GM23338 (cell line): ENCODE measurements around the gene CELF2.

Experiments
- EZH2 ChIP-seq: fragments of 200-600 bp; sonication (generic); IDR thresholded peaks from one replicate; pipeline ENCODE4 v1.8.0; 2017; ENCODE audit warnings: antibody characterized with exemption, mild to moderate bottlenecking, low read depth; ENCODE audit not compliant: unreplicated experiment
- NANOG ChIP-seq: IDR thresholded peaks from 2 replicates; pipeline ENCODE4 v1.6.1; 2016; ENCODE audit warnings: antibody characterized with exemption, borderline replicate concordance
- POLR2AphosphoS5 ChIP-seq: IDR thresholded peaks from 2 replicates; pipeline ENCODE4 v1.6.1; 2016; ENCODE audit warnings: antibody characterized with exemption, low read depth
- TF ChIP-seq, protein P1 (sequence below), 2 experiments: fragments of 200-600 bp in 1 of 2; sonication (generic) in 1 of 2; conservative IDR thresholded peaks; 2 replicates each; pipeline versions ENCODE4 v1.5.1 to v1.6.1; 2016 to 2017; ENCODE audit warnings: antibody characterized with exemption in 2 of 2, low read depth in 2 of 2, mild to moderate bottlenecking in 2 of 2, moderate library complexity in 1 of 2

DNA sequence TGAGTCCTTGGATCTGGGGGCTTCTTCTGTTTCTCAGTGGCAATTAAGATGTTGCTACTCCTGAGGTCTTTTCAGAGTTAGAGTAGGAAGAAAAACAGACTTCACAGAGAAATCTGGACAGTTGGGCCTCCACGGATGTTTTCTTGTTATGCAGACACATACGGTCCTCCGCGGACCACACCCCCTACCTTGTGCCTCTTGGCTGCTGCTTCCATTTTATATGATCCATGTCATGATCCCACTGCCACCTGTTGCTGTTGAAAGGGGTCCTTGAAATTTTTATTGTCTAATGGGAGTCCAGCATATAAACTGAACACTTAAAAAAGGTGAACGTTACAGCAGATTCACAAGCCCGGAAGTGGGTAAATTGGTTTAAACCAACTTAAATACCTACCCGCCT is 8.3 kb downstream of the CELF2 start:
- TF ChIP-seq POLR2AphosphoS5 (no peak), EZH2 (no peak), NANOG (no peak)
- TF ChIP-seq, protein P1, sequence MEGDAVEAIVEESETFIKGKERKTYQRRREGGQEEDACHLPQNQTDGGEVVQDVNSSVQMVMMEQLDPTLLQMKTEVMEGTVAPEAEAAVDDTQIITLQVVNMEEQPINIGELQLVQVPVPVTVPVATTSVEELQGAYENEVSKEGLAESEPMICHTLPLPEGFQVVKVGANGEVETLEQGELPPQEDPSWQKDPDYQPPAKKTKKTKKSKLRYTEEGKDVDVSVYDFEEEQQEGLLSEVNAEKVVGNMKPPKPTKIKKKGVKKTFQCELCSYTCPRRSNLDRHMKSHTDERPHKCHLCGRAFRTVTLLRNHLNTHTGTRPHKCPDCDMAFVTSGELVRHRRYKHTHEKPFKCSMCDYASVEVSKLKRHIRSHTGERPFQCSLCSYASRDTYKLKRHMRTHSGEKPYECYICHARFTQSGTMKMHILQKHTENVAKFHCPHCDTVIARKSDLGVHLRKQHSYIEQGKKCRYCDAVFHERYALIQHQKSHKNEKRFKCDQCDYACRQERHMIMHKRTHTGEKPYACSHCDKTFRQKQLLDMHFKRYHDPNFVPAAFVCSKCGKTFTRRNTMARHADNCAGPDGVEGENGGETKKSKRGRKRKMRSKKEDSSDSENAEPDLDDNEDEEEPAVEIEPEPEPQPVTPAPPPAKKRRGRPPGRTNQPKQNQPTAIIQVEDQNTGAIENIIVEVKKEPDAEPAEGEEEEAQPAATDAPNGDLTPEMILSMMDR (conservative IDR thresholded peaks at IDR 0.05; ENCODE audit: low read depth in 2 of 2) = no peak
